Iris pigment epithelial cell (primary cell): ENCODE results near the gene PLCD1.
"Not testable (repeated sequence)": the region's sequence is repeated elsewhere in the genome, so short reads cannot be mapped to it uniquely, and the experiment has no call there.

Experiments
- DNase-seq: peaks from one replicate; pipeline ENCODE4 v3.0.0-alpha.2; 2011; ENCODE audit warnings: low read depth

Gene PLCD1

DNA sequence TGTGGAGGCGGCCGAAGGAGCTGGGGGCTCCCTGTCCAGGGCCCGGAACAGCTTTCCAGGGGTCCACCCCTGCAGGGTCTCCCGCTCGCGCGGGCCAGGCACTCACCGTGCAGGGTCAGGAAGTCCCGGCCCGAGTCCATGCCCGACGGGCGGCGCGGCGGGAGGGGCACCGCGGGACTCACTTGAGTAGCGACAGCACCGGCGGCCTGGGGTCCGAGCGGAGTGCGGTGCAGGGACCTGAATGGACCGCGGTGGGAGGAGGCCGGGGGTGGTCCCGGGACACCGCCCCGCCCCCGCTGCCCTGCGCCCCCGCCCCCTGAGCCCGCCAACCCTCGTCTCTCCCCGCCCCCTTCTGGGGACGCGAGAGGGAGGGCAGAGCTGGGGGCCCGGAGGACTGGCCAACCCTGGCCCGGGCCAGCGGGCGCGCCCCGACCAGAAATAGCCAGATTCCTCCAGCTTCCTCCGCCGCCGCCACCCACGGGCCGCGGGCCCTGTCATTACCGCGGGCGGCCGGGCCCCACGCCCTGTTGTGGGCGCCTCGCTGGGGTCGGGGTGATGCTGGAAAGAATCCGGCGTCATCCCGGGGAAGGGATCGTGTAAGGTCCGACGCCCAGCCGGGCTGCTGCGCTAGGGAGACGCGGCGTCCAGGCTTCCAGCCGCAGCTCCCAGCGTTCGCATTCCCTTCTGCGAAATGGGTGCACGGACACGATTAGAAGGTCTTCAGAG is at the start of gene PLCD1:
Gene PLCD1, minus strand, starts transcription at position 243 of the 726 bp plus-strand sequence. Its CDS starts 103 bp downstream, at position 140.
- peak; percentile 22 for DNase-seq

DNA sequence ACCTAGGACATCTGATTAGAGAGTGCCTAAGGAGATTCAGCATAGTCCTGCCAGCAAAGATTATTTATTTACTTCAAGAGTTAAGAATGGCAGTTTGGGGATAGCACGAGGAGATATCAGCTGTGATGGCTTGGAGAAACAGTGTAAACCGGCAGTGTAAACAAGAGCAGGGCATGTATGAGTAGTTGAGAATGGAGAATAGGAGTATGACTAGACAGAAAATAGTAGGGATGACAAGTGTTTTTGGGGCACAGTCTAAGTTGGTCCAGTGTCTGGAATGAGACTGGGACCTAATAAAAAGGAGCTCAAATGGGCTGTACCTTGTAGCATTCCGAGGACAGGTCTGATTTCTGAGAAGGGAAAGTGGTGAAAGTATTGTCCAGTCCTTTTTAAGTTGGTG is 47.6 kb upstream of the PLCD1 start:
- DNase-seq = not testable (repeated sequence)

GRCh38 chr3:38070013-38070412 is 40.6 kb upstream of the PLCD1 start:
- no peak for DNase-seq

- DNase-seq = peak; percentile 58
These were observed 38.2 kb upstream of the PLCD1 start for GRCh38 chr3:38067508-38068233.

DNA sequence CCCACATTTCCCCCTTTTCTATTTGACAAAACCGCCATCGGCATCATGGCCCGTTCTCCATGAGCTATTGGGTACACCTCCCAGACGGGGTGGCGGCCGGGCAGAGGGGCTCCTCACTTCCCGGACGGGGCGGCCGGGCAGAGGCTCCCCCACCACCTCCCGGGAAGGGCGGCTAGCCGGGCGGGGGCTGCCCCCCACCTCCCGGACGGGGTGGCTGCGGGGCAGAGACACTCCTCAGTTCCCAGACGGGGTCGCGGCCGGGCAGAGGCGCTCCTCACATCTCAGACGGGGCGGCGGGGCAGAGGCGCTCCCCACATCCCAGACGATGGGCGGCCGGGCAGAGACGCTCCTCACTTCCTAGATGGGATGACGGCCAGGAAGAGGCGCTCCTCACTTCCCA is 35.0 kb upstream of the PLCD1 start:
- DNase-seq = not testable (repeated sequence)

- no peak for DNase-seq
These were observed 33.4 kb upstream of the PLCD1 start for GRCh38 chr3:38062809-38063208.

- DNase-seq = no peak
These were observed 30.1 kb upstream of the PLCD1 start for GRCh38 chr3:38059591-38059990.

DNA sequence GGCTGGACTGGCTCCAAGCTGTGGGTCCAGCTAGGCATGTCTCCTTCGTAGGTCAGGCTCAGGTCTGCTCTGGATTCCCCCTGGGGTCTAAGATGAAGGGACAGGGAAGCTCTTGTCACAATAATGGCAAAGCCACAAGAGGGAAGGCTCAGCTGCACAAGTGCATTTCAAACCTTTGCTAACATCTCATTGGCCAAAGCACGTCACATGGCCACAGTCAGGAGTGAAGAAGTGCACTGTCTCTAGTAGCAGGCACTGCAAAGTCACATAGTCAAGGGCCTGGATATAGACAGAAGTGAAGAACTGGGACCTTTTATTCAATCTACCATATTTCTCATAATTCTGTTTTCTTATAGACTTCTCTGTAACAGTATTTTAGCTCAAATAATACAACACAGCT is 29.7 kb upstream of the PLCD1 start:
- DNase-seq = no peak

DNA sequence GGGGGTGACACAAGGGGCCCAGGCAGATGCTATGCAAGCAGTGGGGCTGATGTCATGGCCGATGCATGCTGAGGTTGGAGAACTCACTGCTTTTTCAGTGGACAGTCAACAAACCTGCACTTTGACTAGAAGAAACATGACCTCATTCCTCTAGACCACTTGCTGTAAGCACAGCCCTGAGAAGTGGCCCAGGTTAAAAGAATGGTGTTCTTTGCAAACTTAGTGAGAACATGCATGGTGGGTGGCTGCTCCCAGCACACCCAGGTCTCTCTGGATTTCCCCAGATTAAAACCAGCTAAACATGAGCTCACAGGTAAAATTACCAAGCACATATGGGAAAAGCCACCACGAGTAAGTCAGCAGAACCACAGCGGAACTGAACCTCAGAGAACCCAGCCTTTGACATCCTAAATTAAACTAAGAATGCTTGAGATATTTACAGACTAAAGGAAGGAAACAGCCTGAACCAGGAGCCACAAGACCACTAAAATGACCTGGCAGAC is 25.1 kb upstream of the PLCD1 start:
- DNase-seq = peak; percentile 26

- not testable (repeated sequence) for DNase-seq
These were observed 24.5 kb upstream of the PLCD1 start for GRCh38 chr3:38053813-38054498.

- not testable (repeated sequence) for DNase-seq
These were observed 23.8 kb upstream of the PLCD1 start for GRCh38 chr3:38053286-38053685.

DNA sequence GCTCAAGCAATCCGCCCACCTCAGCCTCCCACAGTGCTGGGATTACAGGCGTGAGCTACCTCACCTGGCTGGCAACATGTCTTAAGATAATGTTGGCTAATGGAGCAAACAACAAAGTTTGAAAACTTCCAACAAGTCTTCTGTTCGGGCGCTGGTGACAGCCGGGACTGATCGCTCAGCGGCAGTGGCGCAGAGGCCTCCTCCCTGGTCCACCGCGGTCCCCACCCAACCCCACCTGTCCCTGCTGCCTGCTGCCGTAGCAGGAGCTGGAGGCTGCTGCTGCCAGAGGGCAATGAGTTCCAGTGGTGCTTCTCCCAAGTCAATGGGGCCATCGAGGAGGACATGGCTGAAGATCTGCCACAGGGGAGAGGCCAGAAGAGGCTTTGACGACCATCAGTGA is 21.7 kb upstream of the PLCD1 start:
- DNase-seq = no peak

DNA sequence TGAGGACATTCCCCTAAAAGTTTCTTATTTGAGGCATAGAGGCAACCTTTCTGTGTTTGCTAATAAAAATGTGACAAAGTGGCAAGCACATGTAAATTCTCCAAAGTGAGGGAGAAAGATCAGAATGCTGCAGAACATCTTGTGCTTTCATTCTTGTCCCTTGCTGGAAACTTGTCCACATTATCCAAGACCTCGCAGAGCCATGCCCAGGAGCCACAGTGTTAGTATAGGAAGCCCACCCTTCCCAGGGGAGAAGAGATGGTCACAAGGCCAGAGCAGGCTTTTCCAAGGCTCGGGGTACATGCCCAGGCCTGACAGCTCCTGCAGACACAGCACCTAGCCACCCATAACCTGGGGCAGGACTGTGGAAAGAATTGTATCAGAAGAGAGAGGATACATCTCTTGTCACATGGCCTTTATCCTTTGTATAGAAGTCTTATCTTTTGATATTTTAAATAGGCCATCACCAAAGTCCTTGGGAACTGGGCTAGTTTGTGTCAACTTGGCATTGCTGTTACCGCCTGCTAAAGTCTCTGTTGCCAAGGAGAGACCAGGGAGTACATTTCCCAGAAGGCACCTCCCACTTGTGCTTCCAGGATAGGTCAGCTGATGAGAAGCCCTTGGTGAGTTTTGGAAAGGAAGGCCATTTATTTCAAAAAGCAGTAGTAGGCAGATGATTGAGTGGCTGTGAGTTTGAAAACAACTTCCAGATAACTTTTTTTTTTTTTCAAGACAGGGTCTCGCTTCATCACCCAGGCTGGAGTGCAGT is 20.1 kb upstream of the PLCD1 start:
- no peak for DNase-seq

- no peak for DNase-seq
These were observed 18.5 kb upstream of the PLCD1 start for GRCh38 chr3:38047896-38048295.

DNA sequence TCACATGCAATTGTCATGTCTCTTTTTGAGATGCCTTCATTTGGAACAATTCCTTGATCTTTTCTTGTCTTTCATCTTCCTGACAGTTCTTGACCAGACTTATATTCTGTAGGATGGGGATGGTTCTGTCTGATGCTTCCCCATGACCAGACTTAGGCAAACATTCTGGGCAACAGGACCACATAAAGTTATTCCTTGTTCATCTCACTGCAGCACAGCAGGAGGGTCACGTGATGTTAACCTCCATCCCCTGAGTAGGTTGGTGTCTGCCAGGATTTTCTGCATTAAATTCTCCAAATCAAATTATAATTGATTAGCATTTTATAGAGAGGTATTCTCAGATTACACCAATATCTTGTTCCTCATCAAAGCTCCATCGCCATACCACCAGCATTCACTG is 17.4 kb upstream of the PLCD1 start:
- no peak for DNase-seq

DNA sequence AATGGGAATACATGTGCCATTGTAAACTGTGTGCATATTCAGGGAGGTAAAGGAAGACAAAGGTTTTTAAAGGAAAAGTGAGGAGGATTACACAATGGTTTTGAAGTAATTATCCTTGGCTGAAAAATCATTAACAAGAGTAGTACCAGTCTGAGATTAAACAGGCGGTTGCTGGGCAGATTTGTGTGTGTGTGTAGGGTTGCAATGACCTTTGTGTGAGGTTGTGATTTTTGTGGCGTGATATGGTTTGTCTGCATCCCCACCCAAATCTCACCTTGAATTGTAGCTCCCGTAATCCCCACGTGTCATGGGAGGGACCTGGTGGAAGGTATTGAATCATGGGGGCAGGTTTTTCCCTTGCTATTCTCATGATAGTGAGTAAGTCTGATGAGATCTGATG is 16.6 kb upstream of the PLCD1 start:
- DNase-seq = no peak

- DNase-seq = no peak
These were observed 14.0 kb upstream of the PLCD1 start for GRCh38 chr3:38043486-38043885.

DNA sequence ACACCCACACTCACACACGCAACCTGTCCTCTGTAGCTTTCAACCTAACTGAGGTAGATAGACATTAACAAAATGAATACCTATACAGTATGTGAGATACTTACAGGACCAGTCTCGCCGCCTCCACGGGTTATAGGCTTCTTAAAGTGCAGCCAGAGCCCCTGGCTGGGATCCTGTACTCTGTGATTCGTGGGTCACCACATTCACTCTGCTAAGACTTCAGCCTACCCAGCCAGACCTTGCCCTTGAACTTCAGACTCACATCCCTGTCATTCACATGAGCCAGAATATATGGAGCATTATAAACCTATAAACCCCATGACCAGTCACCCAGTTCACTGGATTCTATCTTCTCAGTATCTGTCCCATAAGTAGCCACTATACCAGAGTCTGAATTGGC is 11.0 kb upstream of the PLCD1 start:
- DNase-seq = no peak

GRCh38 chr3:38039899-38040261 is 10.4 kb upstream of the PLCD1 start:
- peak; percentile 43 for DNase-seq

DNA sequence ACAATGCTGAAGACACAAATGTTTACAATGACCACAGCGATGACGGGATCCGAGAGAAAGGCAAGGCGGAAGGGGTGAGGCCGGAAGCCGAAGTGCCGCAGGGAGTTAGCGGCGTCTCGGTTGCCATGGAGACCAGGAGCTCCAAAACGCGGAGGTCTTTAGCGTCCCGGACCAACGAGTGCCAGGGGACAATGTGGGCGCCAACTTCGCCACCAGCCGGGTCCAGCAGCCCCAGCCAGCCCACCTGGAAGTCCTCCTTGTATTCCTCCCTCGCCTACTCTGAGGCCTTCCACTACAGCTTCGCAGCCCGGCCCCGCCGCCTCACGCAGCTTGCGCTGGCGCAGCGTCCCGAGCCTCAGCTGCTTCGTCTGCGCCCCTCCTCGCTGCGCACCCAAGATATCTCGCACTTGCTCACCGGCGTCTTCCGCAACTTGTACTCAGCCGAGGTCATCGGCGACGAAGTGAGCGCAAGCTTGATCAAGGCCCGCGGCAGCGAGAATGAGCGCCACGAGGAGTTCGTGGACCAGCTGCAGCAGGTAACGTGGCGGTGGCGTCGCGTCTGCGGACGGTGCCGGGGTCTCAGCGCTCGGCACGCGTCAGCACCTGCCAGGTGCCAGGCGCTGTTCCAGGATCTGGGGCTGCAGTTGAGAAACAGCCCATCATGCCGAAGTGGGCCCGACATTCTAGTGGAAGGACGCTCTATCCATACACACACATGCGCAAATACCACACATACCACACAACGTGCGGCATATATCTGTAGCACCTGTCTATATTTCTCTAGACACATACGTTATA is 9.9 kb upstream of the PLCD1 start, which contains the start of gene DLEC1:
Gene DLEC1, plus strand, starts transcription at position 108 of the 798 bp plus-strand sequence. Its CDS starts 18 bp downstream, at position 126.
- peak; percentile 64 for DNase-seq

DNA sequence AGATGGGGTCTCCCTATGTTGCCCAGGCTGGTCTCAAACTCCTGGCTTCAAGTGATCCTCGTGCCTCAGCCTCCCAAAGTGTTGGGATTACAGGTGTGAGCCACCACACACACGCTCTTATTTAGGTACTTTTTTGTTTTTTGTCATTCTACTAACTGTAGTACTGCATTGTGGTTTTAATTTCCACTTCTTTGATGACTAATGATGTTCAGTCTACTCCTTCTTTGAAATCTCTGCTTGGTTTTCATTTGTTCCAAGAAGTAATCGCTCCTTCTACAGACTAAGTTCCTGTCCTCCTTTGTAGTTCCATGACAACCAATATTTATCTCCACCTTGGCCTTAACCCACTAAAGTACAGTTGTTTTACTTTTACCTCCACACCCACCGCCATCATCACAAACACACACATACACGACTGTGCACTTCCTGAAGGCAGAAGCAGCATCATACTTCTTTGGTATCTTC is 9.0 kb upstream of the PLCD1 start:
- no peak for DNase-seq
